HepG2 (cell line): Measurements from ENCODE around the gene ADM5. TPM values are rescaled to one million over a fixed set of nuclear protein-coding genes. Genes with fewer than 3 reads are reported as not detected.

Experiments
- ELF1 ChIP-seq: sonication (generic); formaldehyde crosslinking; IDR thresholded peaks from 2 replicates; pipeline ENCODE4 v1.4.0; 2020; ENCODE audit warnings: missing genetic modification reagents
- HOXA9 ChIP-seq: sonication (generic); formaldehyde crosslinking; IDR thresholded peaks from 2 replicates; pipeline ENCODE4 v1.8.1; 2022; ENCODE audit warnings: missing genetic modification reagents, mild to moderate bottlenecking, moderate library complexity, borderline replicate concordance
- IRX3 ChIP-seq: sonication (generic); formaldehyde crosslinking; IDR thresholded peaks from 2 replicates; pipeline ENCODE4 v1.8.1; 2023; ENCODE audit warnings: mild to moderate bottlenecking, low read depth, missing genetic modification reagents, borderline replicate concordance
- KLF12 ChIP-seq: sonication (generic); formaldehyde crosslinking; IDR thresholded peaks from 2 replicates; pipeline ENCODE4 v1.4.0; 2020; ENCODE audit warnings: missing genetic modification reagents, borderline replicate concordance
- RAD51 ChIP-seq: fragments of 450-650 bp; IDR thresholded peaks from 2 replicates; pipeline ENCODE4 v1.6.1; 2016; ENCODE audit warnings: borderline replicate concordance
- SIN3A ChIP-seq: IDR thresholded peaks from 2 replicates; pipeline ENCODE4 v1.6.1; 2011; ENCODE audit warnings: low read depth, mild to moderate bottlenecking, control low read depth, low read length, borderline replicate concordance
- SMARCC2 ChIP-seq: fragments of 450-650 bp; IDR thresholded peaks from 2 replicates; pipeline ENCODE4 v1.6.1; 2017; ENCODE audit warnings: antibody characterized with exemption, mild to moderate bottlenecking
- SP2 ChIP-seq: sonication (generic); formaldehyde crosslinking; IDR thresholded peaks from 2 replicates; pipeline ENCODE4 v1.5.1; 2020; ENCODE audit warnings: mild to moderate bottlenecking, missing genetic modification reagents
- SP4 ChIP-seq: sonication (generic); formaldehyde crosslinking; IDR thresholded peaks from 2 replicates; pipeline ENCODE4 v1.8.1; 2023; ENCODE audit warnings: mild to moderate bottlenecking, missing genetic modification reagents
- SUZ12 ChIP-seq: fragments of 150-350 bp; IDR thresholded peaks from 2 replicates; pipeline ENCODE4 v1.6.1; 2014; ENCODE audit warnings: low read depth, low read length
- TCF12 ChIP-seq, 2 experiments: fragments of 450-650 bp in 1 of 2; sonication (generic) in 1 of 2; formaldehyde crosslinking in 1 of 2; IDR thresholded peaks; 2 replicates each; pipeline versions ENCODE4 v1.6.1 to v1.8.0; 2017 to 2022; ENCODE audit warnings: antibody characterized with exemption in 1 of 2, mild to moderate bottlenecking in 1 of 2, missing genetic modification reagents in 1 of 2, moderate library complexity in 1 of 2
- ZFP90 ChIP-seq: sonication (generic); formaldehyde crosslinking; IDR thresholded peaks from 2 replicates; pipeline ENCODE4 v1.8.0; 2022; ENCODE audit warnings: missing genetic modification reagents, mild to moderate bottlenecking, inconsistent platforms, borderline replicate concordance
- ZNF136 ChIP-seq: sonication (generic); formaldehyde crosslinking; IDR thresholded peaks from 2 replicates; pipeline ENCODE4 v1.8.1; 2022; ENCODE audit warnings: low read depth, mild to moderate bottlenecking, moderate library complexity, missing genetic modification reagents
- ZNF317 ChIP-seq: sonication (generic); formaldehyde crosslinking; IDR thresholded peaks from 2 replicates; pipeline ENCODE4 v1.5.0; 2020; ENCODE audit warnings: mild to moderate bottlenecking, missing genetic modification reagents
- ZNF776 ChIP-seq: sonication (generic); formaldehyde crosslinking; IDR thresholded peaks from 2 replicates; pipeline ENCODE4 v1.4.0; 2020; ENCODE audit warnings: mild to moderate bottlenecking, missing genetic modification reagents
- polyA plus RNA-seq, 8 experiments: library from polyadenylated mRNA; depleted of rRNA in 3 of 8; stranded (reverse) in 7 of 8; unstranded in 1 of 8; fragments of >200 nt; fragmentation: Illumina TruSeq in 4 of 8; extraction: Trizol in 4 of 8; gene quantifications; 2 replicates each; pipeline versions ENCODE4 v1.2.1 to v1.2.3, GENCODE V29; 2011 to 2016; ENCODE audit warnings: low read depth in 4 of 8, missing spikeins in 1 of 8, mixed read lengths in 1 of 8; ENCODE audit not compliant: insufficient read depth in 1 of 8
- total RNA-seq, 5 experiments: library from RNA; depleted of rRNA; stranded (reverse); fragments of >200 nt; fragmentation: Illumina TruSeq; extraction: Trizol; gene quantifications; 2 replicates each; pipeline ENCODE4 v1.2.3, GENCODE V29; 2016; ENCODE audit warnings: low read depth in 1 of 5
- TF ChIP-seq, protein P1 (sequence below): sonication (generic); formaldehyde crosslinking; IDR thresholded peaks from 2 replicates; pipeline ENCODE4 v1.5.1; 2020; ENCODE audit warnings: missing genetic modification reagents, mild to moderate bottlenecking, borderline replicate concordance
- TF ChIP-seq, protein P2 (sequence below): sonication (generic); formaldehyde crosslinking; IDR thresholded peaks from 2 replicates; pipeline ENCODE4 v1.8.0; 2022; ENCODE audit warnings: missing genetic modification reagents, mild to moderate bottlenecking, moderate library complexity, borderline replicate concordance
- TF ChIP-seq, protein P3 (sequence below): IDR thresholded peaks from 2 replicates; pipeline ENCODE4 v1.4.0; 2020; ENCODE audit warnings: mild to moderate bottlenecking, missing genetic modification reagents
- TF ChIP-seq, protein P4 (sequence below): sonication (generic); formaldehyde crosslinking; IDR thresholded peaks from 2 replicates; pipeline ENCODE4 v1.8.0; 2023; ENCODE audit warnings: mild to moderate bottlenecking, missing genetic modification reagents

ADM5 gene
- total and polyA plus RNA-seq, 2 of the 13 experiments (the other 11 are each of a cell fraction or from before 2014, with no cell fraction given) = 2.7 to 4.1 TPM

GRCh38 chr19:49641688-49642491 lies 47.5 kb upstream of the ADM5 start, which contains the start of gene SCAF1 (continued):
- TF ChIP-seq, protein P1, sequence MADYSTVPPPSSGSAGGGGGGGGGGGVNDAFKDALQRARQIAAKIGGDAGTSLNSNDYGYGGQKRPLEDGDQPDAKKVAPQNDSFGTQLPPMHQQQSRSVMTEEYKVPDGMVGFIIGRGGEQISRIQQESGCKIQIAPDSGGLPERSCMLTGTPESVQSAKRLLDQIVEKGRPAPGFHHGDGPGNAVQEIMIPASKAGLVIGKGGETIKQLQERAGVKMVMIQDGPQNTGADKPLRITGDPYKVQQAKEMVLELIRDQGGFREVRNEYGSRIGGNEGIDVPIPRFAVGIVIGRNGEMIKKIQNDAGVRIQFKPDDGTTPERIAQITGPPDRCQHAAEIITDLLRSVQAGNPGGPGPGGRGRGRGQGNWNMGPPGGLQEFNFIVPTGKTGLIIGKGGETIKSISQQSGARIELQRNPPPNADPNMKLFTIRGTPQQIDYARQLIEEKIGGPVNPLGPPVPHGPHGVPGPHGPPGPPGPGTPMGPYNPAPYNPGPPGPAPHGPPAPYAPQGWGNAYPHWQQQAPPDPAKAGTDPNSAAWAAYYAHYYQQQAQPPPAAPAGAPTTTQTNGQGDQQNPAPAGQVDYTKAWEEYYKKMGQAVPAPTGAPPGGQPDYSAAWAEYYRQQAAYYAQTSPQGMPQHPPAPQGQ (CRISPR knock-in tag) = no peak
- TF ChIP-seq ELF1 = peak; percentile 85
- peak; percentile 100 for TF ChIP-seq SP4 (CRISPR knock-in tag)
- TF ChIP-seq TCF12 (IDR thresholded peaks at IDR 0.05) = no peak
- peak; percentile 14; the same call in 1 of the 2 replicates for TF ChIP-seq TCF12 (CRISPR knock-in tag; IDR thresholded peaks at IDR 0.05)
- no peak for TF ChIP-seq RAD51
- peak; percentile 56; the same call in 1 of the 2 replicates for TF ChIP-seq SIN3A
- TF ChIP-seq, protein P2, sequence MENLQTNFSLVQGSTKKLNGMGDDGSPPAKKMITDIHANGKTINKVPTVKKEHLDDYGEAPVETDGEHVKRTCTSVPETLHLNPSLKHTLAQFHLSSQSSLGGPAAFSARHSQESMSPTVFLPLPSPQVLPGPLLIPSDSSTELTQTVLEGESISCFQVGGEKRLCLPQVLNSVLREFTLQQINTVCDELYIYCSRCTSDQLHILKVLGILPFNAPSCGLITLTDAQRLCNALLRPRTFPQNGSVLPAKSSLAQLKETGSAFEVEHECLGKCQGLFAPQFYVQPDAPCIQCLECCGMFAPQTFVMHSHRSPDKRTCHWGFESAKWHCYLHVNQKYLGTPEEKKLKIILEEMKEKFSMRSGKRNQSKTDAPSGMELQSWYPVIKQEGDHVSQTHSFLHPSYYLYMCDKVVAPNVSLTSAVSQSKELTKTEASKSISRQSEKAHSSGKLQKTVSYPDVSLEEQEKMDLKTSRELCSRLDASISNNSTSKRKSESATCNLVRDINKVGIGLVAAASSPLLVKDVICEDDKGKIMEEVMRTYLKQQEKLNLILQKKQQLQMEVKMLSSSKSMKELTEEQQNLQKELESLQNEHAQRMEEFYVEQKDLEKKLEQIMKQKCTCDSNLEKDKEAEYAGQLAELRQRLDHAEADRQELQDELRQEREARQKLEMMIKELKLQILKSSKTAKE (CRISPR knock-in tag) = 0 out of 2 replicates have a peak, but pooled peaks have one; percentile 25
- no peak for TF ChIP-seq HOXA9 (CRISPR knock-in tag)
- no peak for TF ChIP-seq SMARCC2
- no peak; the same call in 1 of the 2 replicates for TF ChIP-seq ZNF776 (CRISPR knock-in tag)
- TF ChIP-seq, protein P3, sequence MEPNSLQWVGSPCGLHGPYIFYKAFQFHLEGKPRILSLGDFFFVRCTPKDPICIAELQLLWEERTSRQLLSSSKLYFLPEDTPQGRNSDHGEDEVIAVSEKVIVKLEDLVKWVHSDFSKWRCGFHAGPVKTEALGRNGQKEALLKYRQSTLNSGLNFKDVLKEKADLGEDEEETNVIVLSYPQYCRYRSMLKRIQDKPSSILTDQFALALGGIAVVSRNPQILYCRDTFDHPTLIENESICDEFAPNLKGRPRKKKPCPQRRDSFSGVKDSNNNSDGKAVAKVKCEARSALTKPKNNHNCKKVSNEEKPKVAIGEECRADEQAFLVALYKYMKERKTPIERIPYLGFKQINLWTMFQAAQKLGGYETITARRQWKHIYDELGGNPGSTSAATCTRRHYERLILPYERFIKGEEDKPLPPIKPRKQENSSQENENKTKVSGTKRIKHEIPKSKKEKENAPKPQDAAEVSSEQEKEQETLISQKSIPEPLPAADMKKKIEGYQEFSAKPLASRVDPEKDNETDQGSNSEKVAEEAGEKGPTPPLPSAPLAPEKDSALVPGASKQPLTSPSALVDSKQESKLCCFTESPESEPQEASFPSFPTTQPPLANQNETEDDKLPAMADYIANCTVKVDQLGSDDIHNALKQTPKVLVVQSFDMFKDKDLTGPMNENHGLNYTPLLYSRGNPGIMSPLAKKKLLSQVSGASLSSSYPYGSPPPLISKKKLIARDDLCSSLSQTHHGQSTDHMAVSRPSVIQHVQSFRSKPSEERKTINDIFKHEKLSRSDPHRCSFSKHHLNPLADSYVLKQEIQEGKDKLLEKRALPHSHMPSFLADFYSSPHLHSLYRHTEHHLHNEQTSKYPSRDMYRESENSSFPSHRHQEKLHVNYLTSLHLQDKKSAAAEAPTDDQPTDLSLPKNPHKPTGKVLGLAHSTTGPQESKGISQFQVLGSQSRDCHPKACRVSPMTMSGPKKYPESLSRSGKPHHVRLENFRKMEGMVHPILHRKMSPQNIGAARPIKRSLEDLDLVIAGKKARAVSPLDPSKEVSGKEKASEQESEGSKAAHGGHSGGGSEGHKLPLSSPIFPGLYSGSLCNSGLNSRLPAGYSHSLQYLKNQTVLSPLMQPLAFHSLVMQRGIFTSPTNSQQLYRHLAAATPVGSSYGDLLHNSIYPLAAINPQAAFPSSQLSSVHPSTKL (CRISPR knock-in tag) = peak; percentile 43; the same call in 1 of the 2 replicates
- TF ChIP-seq ZNF136 = 0 out of 2 replicates have a peak, but pooled peaks have one; percentile 31
- peak; percentile 57; the same call in 1 of the 2 replicates for TF ChIP-seq ZFP90 (CRISPR knock-in tag)
- no peak for TF ChIP-seq IRX3 (CRISPR knock-in tag)
- TF ChIP-seq SUZ12 = peak; percentile 94
- peak; percentile 47; the same call in 1 of the 2 replicates for TF ChIP-seq ZNF317 (CRISPR knock-in tag)
- TF ChIP-seq KLF12 (CRISPR knock-in tag) = peak; percentile 97
- peak; percentile 75 for TF ChIP-seq SP2
- TF ChIP-seq, protein P4, sequence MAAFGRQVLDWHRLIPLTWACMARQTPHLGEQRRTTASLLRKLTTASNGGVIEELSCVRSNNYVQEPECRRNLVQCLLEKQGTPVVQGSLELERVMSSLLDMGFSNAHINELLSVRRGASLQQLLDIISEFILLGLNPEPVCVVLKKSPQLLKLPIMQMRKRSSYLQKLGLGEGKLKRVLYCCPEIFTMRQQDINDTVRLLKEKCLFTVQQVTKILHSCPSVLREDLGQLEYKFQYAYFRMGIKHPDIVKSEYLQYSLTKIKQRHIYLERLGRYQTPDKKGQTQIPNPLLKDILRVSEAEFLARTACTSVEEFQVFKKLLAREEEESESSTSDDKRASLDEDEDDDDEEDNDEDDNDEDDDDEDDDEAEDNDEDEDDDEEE (CRISPR knock-in tag) = no peak
